ENCODE data around the gene MEMO1.
"Not testable (repeated sequence)": the region's sequence is repeated elsewhere in the genome, so short reads cannot be mapped to it uniquely, and the experiment has no call there.

Gene MEMO1

GRCh38 chr2:31900156-31900555 is 110.7 kb downstream of the MEMO1 start:
- not testable (repeated sequence) for DNase-seq

GRCh38 chr2:31898346-31898745 is 112.5 kb downstream of the MEMO1 start:
- not testable (repeated sequence) for DNase-seq

- DNase-seq, result not testable (repeated sequence)
Measured at GRCh38 chr2:31897340-31897739, 113.5 kb downstream of the MEMO1 start.

- no peak for DNase-seq
Measured at GRCh38 chr2:31896293-31896692, 114.5 kb downstream of the MEMO1 start.

- no peak for DNase-seq
Measured at GRCh38 chr2:31894656-31895055, 116.2 kb downstream of the MEMO1 start.

DNA sequence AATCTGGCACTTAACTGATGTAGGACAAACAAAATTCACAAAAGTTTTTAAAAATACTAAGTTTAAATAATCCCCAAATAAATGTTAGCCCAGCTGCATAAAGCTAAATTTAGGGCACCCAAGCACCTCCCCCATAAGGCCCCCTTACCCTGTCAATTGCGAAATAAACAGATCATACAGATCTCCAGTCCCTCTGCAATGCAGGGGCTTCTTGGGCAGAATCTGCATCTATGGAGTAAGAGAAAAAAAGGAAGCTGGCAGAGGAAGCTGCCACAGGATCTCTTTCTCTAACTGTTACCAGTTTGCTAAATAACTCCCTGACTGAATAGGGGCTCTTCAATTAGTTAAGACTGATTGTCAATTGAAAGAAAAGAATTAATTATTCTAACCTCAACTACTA is 117.7 kb downstream of the MEMO1 start:
- DNase-seq, result no peak

DNA sequence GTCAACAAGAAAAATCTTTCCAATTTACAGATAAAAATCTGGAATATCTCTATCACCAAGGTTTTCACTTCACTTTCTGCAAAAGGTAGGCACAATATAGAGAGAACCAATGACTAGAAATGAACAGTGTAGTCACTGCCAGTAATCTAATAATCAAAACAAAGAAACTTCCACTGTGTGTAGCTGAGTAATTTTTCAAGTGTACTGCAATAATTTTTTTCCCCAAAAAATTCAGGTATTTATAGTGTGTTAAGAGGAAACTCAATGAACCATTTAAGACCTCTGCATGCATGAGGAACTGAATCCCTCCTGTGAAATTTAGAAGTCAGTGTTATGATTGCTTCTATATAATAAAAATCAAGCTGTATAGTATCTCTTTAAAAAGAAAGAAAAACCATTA is 121.8 kb downstream of the MEMO1 start:
- no peak for DNase-seq

- no peak for DNase-seq
Measured at GRCh38 chr2:31888550-31888949, 122.3 kb downstream of the MEMO1 start.

DNA sequence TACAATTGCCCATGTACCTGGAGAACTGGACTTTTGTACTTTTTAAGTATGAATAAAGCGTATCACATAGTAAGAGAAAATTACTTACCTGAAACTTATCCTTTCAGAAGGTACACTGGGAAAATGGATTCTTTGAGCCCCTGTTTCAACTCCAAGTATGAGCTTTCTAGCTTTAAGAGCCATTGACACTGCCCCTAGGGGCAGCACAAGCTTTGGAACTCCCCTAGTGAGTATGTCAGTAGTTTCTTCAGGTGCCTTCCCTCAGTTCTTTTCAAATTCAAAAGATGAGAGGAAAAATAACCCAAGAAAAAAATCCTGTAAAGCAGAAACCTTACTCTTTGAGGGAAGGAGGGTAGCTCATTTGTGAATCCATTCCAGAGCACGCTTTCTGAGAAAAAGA is 124.1 kb downstream of the MEMO1 start:
- DNase-seq, result no peak

DNA sequence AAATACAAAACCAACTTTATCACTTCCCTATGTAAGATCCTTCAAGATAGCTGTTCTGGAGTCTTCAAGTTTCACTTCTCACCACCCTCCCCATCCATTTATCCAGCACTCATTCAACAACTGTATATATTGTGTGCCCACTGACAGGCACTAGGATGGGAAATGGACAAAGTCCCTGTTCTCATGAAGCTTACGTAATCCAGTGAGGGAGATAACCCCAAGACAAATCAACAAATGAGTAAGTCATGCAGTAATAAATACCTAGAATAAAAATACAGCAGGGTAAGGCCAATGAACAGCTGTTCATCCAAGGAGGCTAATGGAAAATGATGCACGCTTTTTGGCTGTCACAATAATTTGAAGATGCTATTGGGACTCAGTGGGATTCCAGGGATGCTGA is 133.8 kb downstream of the MEMO1 start:
- no peak for DNase-seq

DNA sequence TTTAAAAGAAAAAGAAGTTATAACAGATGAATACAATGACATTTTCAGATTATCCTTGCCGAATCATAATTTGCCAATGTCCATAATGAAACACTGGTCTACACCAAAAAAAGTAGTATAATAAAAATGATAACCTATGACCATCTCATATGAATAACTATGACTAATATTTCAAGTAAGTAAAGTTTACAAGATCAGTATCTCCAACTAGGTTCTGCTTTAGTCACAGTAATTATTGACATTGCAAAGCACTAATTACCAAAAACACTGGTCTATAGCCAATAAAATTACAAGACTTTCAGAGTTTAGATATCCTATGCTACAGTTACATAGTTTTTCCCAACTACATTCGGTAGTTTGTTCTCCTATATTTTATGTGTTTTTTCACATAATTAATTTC is 136.7 kb downstream of the MEMO1 start:
- no peak for DNase-seq

GRCh38 chr2:31865215-31865614 is 145.6 kb downstream of the MEMO1 start:
- no peak for DNase-seq

GRCh38 chr2:31863867-31864266 is 146.9 kb downstream of the MEMO1 start:
- no peak for DNase-seq

- DNase-seq, result not testable (repeated sequence)
Measured at GRCh38 chr2:31863015-31863656, 147.7 kb downstream of the MEMO1 start.

DNA sequence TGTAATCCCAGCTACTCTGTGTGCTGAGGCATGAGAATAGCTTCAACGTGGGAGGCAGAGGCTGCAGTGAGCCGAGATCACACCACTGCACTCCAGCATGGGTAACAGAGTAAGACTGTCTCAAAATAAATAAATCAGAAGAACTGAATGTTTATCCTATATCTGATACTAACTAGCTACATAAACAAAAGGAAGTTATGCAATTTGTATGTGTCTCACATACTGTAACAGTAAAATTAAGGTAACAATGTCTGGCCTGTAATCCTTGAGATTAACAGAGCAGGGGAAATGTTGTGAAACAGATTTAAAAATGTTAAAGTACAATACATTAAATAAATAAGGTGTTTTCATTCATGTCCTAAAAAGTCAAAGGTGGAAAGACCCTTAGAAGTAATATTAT is 150.8 kb downstream of the MEMO1 start:
- no peak for DNase-seq

DNA sequence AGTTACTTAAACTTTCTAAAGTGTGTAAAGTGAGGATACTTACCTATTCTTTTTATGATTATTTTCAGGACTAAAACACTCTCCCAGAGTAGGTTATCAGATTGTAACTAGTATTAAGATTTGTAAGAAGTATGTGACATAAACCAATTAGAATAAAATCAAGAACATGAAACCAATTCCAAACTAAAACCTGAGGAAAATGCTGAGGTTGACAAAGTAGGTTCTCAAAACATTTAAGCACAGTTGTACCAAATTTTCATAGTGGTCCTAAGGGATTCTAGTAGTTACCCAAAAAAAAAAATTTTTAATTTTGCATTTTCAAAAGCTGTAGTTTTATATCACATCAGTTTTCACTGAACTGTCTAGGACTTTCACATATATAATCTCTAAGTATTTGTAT is 157.3 kb downstream of the MEMO1 start:
- DNase-seq, result no peak

DNA sequence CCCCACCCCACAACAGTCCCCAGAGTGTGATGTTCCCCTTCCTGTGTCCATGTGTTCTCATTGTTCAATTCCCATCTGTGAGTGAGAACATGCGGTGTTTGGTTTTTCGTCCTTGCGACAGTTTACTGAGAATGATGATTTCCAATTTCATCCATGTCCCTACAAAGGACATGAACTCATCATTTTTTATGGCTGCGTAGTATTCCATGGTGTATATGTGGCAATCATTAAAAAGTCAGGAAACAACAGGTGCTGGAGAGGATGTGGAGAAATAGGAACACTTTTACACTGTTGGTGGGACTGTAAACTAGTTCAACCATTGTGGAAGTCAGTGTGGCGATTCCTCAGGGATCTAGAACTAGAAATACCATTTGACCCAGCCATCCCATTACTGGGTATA is 168.7 kb downstream of the MEMO1 start:
- not testable (repeated sequence) for DNase-seq

- DNase-seq, result no peak
Measured at GRCh38 chr2:31835450-31835849, 175.4 kb downstream of the MEMO1 start.

DNA sequence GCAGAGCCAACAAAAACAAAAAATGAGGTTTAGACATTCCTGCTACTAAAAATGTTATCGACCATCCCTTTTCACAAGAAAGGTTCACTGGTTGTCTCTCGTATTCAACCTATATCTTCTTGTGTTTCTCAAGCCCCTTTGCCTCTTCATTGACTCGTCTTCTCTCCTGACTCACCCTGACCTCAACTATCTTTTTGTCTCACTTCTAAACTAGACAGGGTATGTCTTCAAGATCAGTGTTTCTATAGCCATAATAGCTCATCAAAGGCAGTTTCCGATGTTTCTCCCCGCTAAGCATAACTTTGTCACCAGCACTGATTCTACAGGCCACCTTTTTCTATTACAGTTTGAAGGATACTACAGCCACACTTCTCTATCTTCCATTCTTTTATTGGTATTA is 178.4 kb downstream of the MEMO1 start:
- no peak for DNase-seq

DNA sequence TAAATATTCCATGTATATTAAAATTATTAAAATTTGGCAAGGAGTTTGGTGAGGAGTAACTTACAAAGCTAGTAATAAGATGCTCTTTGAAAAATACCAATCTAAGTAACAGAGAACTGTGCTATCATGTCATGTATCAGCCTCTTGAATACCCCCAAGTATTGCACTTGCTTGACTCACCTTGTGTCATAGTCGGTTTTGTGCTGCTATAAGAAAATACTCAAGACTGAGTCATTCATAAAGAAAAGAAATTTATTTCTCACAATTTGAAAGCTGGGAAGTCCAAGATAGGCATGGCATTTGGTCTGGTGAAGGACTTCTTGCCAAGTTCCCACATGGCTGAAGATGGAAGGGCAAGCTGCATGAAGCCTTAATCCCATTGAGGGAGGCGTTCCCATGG is 179.2 kb downstream of the MEMO1 start:
- no peak for DNase-seq

GRCh38 chr2:31828891-31829290 is 181.9 kb downstream of the MEMO1 start:
- DNase-seq, result no peak

GRCh38 chr2:31823558-31823957 is 187.2 kb downstream of the MEMO1 start:
- no peak for DNase-seq

DNA sequence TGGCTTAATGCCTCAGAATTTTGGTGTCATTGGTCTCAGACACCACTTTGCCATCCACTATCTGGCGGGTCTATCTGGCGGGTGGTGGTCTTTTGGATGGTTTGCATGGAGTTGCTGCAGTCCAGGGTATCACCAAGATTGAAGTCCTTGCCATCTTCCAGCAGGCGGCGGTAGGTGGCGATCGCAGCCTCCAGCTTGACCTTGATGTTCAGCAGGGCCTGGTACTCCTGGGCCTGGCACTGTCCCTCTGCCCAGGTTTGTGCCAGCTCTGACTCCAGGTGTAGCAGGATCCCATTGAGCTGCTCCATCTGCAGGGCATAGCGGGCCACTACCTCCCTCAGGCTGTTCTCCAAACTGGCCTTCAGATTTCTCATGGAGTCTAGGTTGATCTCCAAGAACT is 188.2 kb downstream of the MEMO1 start:
- DNase-seq, result no peak

Measured in stimulated activated CD8-positive, alpha-beta memory T cell treated with anti-CD3 and anti-CD28 coated beads, Interleukin-4, amount 100 ng/mL, for 48 hours (primary cell).